ENCODE results near the gene BCL2L1. TPM values are rescaled to one million over a fixed set of nuclear protein-coding genes. Genes with fewer than 3 reads are reported as not detected.

BCL2L1 gene
- 61.4 and 67.7 TPM in 2 replicates for total RNA-seq (2013; cell fraction: nucleolus; rRNA removed)
- 61.7 and 67.5 TPM in 2 replicates for total RNA-seq (2014; rRNA removed)
- 38.6 and 39.0 TPM in 2 replicates for total RNA-seq (2014; rRNA removed; fragmentation: Illumina TruSeq; extraction: Trizol)
- total RNA-seq (2021), result 55.1 and 60.0 TPM in 2 replicates
- polyA plus RNA-seq (2011; ENCODE audit: low read depth), result 13.0 TPM
- polyA plus RNA-seq (2011; rRNA removed), result 34.0 and 48.0 TPM in 2 replicates
- polyA plus RNA-seq (2011; cell fraction: cytosol; rRNA removed), result 40.9 and 48.0 TPM in 2 replicates
- polyA plus RNA-seq (2011; cell fraction: nucleus; rRNA removed), result 27.0 and 32.1 TPM in 2 replicates
- 22.9 and 26.3 TPM in 2 replicates for polyA plus RNA-seq (2012)
- polyA plus RNA-seq (2014; fragmentation: Illumina TruSeq; extraction: Trizol), result 45.0 and 59.3 TPM in 2 replicates
- 1 to 10 TPM in 1 of 2 experiments, under 1 TPM in 1; 0.63 to 3.4 TPM for polyA plus RNA-seq (2014; fragmentation: Nextera tagmentation; extraction: Ambion mirVana)
- 64.1 and 67.7 TPM in 2 replicates for polyA plus RNA-seq (2014; rRNA removed)
- polyA plus RNA-seq (2016; fragmentation: Nextera tagmentation; extraction: Ambion mirVana), result 10 to 100 TPM; 36.1 to 39.3 TPM
- polyA minus RNA-seq (2011; rRNA and poly(A)+ RNA removed), result 28.4 and 43.1 TPM in 2 replicates
- polyA minus RNA-seq (2011; cell fraction: cytosol; rRNA and poly(A)+ RNA removed), result 10.7 and 12.1 TPM in 2 replicates
- 28.4 and 41.5 TPM in 2 replicates for polyA minus RNA-seq (2011; cell fraction: nucleus; rRNA and poly(A)+ RNA removed)
- percentile 78 among the genes with signal in this experiment for Bru-seq, nascent RNA
- BruChase-seq, experiment 1, labeled RNA remaining after a 6-hour chase, result percentile 89 among the genes with signal in this experiment
- BruChase-seq, experiment 2, labeled RNA remaining after a 2-hour chase, result percentile 83 among the genes with signal in this experiment
- long read RNA-seq, experiment 1, partial matches to known transcripts, result 0 of 24 reads
- long read RNA-seq, experiment 1, other reads (novel, unspliced or antisense), result 16 of 24 reads
- long read RNA-seq, experiment 2, partial matches to known transcripts, result 0 of 3 reads
- long read RNA-seq, experiment 2, other reads (novel, unspliced or antisense), result 3 of 3 reads

DNA sequence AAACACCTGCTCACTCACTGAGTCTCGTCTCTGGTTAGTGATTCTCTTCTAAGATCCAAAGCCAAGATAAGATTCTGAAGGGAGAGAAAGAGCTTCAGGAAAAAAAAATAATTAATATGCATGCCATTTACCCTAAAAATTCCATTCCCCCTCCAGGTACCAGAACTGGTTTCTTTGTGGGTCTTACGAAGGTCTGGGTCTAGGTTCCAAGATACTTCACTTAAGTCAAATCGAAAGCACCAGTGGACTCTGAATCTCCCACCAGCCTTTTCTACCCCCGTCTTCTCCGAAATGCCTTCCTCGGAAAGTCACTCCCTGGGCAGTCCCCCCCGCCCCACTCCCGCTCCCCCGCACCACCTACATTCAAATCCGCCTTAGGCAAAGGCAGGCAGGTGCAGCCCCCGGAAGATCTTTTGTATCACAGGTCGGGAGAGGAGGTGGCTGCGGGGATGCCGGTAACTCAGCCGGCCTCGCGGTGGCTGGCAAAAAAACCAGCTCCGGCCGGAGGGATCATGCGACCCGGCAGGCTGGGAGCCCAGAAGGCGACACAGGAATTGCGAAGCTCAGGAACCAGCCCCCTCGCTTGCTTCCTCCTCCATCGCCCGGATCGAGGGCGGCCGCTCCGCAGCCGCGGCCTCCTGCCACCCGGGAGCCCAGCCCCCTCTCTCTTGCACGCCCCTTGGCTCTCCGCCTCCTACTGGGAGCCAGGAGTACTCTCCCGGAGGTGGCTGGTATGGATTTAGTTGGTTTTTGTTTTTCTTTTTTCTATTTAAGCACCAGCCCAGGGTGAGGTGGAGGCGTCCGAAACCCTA, at the start of gene BCL2L1:
Gene BCL2L1 (minus strand): TSS at position 612 of the 812 bp plus-strand sequence. CDS start 650 bp downstream, outside the sequence.
- BruUV-seq (replicated peaks), result TSS peak; percentile 97
- Histone ChIP-seq H3K4me1 (ENCODE audit: control insufficient read depth, insufficient read depth, low read length) (peaks cover 22% of the 10 kb centered on the region), H3K4me3 (peak within 1 kb of the TSS; percentile 77), H3K4me2 (ENCODE audit: control insufficient read depth, insufficient read depth) (peak within 1 kb of the TSS; percentile 85), H3K36me3 (ENCODE audit: control insufficient read depth in 2 of 2, insufficient read depth in 2 of 2, low read length in 1 of 2) (peaks cover 0 to 4% of the 10 kb centered on the region in 2 experiments; a peak in 1 of 4 replicates), H3K9me3 (replicated peaks; ENCODE audit: control insufficient read depth, insufficient read depth, low read length) (no peaks in the 10 kb centered on the region), H3K27ac (ENCODE audit: control insufficient read depth, insufficient read depth) (peak within 1 kb of the TSS; percentile 93), H3K79me2 (ENCODE audit: control insufficient read depth, insufficient read depth, low read length) (peaks cover 53% of the 10 kb centered on the region), H3K27me3 (replicated peaks in 1 of 2; ENCODE audit: control insufficient read depth in 2 of 2, insufficient read depth in 2 of 2, low read length in 1 of 2) (no peaks in the 10 kb centered on the region), H2AFZ (ENCODE audit: control insufficient read depth, low read depth, low read length) (peak within 1 kb of the TSS; percentile 80), H3K9ac (ENCODE audit: control insufficient read depth, insufficient read depth, low read length) (peak within 1 kb of the TSS; percentile 74), H4K20me1 (ENCODE audit: control insufficient read depth, insufficient read depth) (no peaks in the 10 kb centered on the region)
- POLR2A ChIA-PET, result interaction anchor here (0.6 to 6.1 kb wide), 17 partner anchors 9 to 118 kb away, joined by 3 to 72 read pairs (median 6); partner anchors contain the start of genes ID1 and TPX2
- DNase-seq (ENCODE audit: low read depth, low spot score) (no peak), FAIRE-seq (no peak), ATAC-seq (peak; percentile 59)
- CTCF ChIA-PET, result interaction anchor here (1.0 to 12.7 kb wide), 25 partner anchors 16 to 175 kb away, joined by 3 to 531 read pairs (median 10); partner anchors contain the start of genes ID1 and TPX2
- 2% methylated on average over 38 of the region's 38 CpGs for WGBS (ENCODE audit: insufficient coverage, insufficient replicate concordance, low lambda C conversion rate, missing lambda C conversion rate)
- intact Hi-C loops (cut with micrococcal nuclease; ENCODE audit: unreplicated experiment), result loop anchor here (1.0 to 5.0 kb wide), 6 partner anchors 38 to 205 kb away; no protein-coding TSS in a partner anchor
- RAD21 ChIA-PET (ENCODE audit: unreplicated experiment), result interaction anchor here (1.0 to 8.8 kb wide), 27 partner anchors 9 to 172 kb away, joined by 3 to 428 read pairs (median 5); partner anchors contain the start of gene ID1
- in situ Hi-C loops (cut with MboI), result loop anchor here (5.0 kb wide), 1 partner anchor 60 kb away; no protein-coding TSS in a partner anchor
- SMC1A ChIA-PET (ENCODE audit: uncharacterized antibody, unreplicated experiment), result interaction anchor here (0.7 to 10.6 kb wide), 23 partner anchors 12 to 111 kb away, joined by 3 to 321 read pairs (median 5); no protein-coding TSS in a partner anchor
- TF ChIP-seq BMI1 (IDR thresholded peaks at IDR 0.05; ENCODE audit: borderline replicate concordance) (no peak), ATF2 (IDR thresholded peaks at IDR 0.05; ENCODE audit: low read length) (no peak), EED (IDR thresholded peaks at IDR 0.05; ENCODE audit: low read depth) (peak; percentile 55), LARP7 (IDR thresholded peaks at IDR 0.05) (no peak), PML (IDR thresholded peaks at IDR 0.05; ENCODE audit: low read length) (peak; percentile 60; the same call in 1 of the 2 replicates), ZNF24 (IDR thresholded peaks at IDR 0.05) (no peak), REST (IDR thresholded peaks at IDR 0.05; ENCODE audit: low read depth, low read length) (no peak), BRCA1 (IDR thresholded peaks at IDR 0.05; ENCODE audit: low read depth, low read length) (no peak), USF2 (IDR thresholded peaks at IDR 0.05; ENCODE audit: borderline replicate concordance, low read depth, low read length) (no peak)
